ENCODE data around the gene GALNTL6.

Gene GALNTL6

GRCh38 chr4:172207258-172207657 is 394.1 kb downstream of the GALNTL6 start:
- DNase-seq (ENCODE audit: low read depth in 2 of 2): no peak

- no peak for DNase-seq (ENCODE audit: low read depth in 2 of 2)
These were observed 394.7 kb downstream of the GALNTL6 start for GRCh38 chr4:172207886-172208285.

GRCh38 chr4:172220679-172221078 is 407.5 kb downstream of the GALNTL6 start:
- DNase-seq (ENCODE audit: low read depth in 2 of 2): no peak

DNA sequence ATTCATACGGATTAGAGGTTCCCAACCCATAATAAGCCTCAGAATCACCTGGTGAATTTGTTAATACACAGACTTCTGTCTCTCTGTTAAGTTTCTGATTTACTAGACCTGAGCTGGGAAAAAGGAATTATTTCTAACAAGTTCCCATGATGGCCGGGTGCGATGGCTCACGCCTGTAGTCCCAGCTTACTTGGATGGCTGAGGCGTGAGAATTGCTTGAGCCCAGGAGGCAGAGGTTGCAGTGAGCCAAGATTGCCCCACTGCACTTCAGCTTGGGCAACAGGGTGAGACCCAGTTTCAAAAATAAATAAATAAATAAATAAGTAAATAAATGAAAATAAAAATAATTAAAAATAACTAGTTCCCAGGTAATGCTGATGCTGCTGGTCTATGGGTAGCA is 412.3 kb downstream of the GALNTL6 start:
- no peak for DNase-seq (ENCODE audit: low read depth in 2 of 2)

DNA sequence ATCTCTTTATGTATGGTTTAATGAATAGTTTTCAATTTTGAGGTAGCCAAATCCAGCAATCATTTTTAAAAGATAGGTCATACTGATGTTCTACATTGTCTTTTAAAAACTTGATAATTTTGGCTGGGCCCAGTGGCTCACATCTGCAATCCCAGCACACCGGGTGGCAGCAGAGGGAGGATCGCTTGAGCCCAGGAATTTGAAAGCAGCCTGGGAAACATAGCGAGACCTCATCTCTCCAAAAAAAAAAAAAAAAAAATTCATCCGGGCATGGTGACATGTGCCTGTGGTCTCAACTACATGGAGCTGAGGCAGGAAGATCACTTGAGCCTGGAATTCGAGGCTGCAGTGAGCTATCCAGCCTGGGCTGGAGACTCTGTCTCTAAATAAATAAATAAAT is 419.8 kb downstream of the GALNTL6 start:
- DNase-seq (ENCODE audit: low read depth in 2 of 2): no peak

DNA sequence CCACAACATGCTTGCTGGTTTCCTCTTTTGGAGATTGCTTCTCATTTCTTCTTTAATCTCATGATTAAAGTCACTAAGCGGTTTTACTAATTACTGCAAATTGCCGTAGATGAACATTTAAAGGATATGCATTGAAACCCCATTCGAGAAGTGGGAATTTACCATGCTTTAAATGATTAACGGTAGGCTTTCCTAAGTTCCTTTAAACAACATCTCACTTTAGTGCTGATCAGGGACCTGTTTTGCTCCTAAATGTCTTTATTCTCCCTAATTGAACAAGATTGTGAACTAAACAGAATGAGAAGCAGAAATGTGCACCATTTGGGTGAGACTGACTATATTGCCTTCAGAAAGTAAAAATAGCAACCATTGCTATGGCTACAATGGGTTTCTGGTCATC is 430.3 kb downstream of the GALNTL6 start:
- no peak for DNase-seq (ENCODE audit: low read depth in 2 of 2)

- no peak for DNase-seq (ENCODE audit: low read depth in 2 of 2)
These were observed 432.3 kb downstream of the GALNTL6 start for GRCh38 chr4:172245516-172245915.

GRCh38 chr4:172253409-172253808 is 440.2 kb downstream of the GALNTL6 start:
- DNase-seq (ENCODE audit: low read depth in 2 of 2): no peak

DNA sequence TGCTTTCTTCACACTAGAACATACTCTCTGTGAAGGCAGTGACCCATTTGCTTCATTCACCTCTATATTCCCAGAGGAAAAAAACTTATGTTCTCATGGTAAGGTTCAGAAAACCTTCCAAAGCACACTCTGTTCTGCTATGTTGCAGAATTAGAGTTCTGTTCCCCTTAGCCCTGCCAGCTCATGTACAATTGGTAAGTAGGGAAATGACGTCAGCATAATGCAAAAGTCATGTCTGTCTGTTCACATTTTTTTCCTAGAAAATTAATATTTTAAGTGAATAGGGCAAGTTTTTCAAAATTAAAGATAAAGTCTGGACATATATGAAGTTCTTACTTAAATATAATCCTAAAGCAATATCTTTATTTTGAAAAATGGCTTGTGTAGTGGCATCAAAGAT is 443.6 kb downstream of the GALNTL6 start:
- no peak for DNase-seq (ENCODE audit: low read depth in 2 of 2)

DNA sequence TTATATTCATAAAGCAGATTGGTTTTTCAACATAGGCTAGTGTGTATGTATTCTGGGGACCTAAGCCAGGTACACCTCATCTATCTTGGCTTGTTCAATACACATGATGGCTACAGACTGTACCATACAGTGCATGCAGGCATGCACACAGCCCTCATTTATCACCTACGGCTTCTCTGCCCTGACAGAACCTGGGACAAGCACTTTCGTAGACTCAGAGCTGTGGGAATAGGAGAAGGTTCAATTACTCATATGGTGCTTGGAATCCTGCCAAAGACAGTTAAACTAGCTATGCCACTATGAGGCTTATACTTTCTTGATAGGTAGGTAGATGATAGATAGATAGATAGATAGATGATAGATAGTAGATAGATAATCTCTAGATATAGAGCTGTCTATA is 457.2 kb downstream of the GALNTL6 start:
- DNase-seq (ENCODE audit: low read depth in 2 of 2): no peak

GRCh38 chr4:172287117-172287516 is 473.9 kb downstream of the GALNTL6 start:
- DNase-seq (ENCODE audit: low read depth in 2 of 2): no peak

- DNase-seq (ENCODE audit: low read depth in 2 of 2): no peak
These were observed 492.5 kb downstream of the GALNTL6 start for GRCh38 chr4:172305698-172306097.

DNA sequence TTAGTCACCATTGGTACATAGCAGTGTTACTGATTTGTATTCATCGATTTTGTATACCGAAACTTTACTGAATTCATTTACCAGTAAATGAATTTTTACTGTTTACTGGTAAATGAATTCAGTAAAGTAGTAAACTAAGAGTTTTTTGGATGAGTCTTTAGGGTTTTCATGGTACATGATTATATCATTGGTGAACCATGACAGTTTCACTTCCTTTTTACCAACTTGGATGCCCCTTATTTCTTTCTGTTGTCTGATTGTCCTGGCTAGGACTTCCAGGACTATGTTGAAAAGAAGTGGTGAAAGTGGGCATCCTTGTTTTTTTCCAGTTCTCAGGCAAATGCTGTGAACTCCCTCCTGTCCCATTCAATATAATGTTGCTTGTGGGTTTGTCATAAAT is 494.9 kb downstream of the GALNTL6 start:
- DNase-seq (ENCODE audit: low read depth in 2 of 2): no peak

GRCh38 chr4:172311682-172312081 is 498.5 kb downstream of the GALNTL6 start:
- no peak for DNase-seq (ENCODE audit: low read depth in 2 of 2)

DNA sequence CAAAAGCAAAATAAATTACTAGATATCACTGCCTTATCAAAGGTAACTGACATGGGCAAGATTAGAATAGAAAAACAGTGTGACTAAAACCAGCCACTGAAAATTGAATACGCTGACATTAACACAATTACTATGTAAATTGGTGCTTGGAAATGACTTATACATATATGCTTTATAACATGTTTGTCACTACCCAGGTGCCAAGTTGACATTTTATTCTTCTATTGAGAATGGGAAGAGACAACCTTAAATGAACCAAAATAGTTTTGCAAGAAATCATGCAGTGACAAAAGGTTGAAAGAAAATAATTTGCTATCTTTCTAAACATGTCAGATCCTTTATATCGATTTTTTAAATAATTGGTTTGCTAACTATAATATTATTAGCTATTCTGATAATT is 510.1 kb downstream of the GALNTL6 start:
- no peak for DNase-seq (ENCODE audit: low read depth in 2 of 2)

- no peak for DNase-seq (ENCODE audit: low read depth in 2 of 2)
These were observed 531.2 kb downstream of the GALNTL6 start for GRCh38 chr4:172344308-172344938.

GRCh38 chr4:172348426-172348825 is 535.2 kb downstream of the GALNTL6 start:
- no peak for DNase-seq (ENCODE audit: low read depth in 2 of 2)

DNA sequence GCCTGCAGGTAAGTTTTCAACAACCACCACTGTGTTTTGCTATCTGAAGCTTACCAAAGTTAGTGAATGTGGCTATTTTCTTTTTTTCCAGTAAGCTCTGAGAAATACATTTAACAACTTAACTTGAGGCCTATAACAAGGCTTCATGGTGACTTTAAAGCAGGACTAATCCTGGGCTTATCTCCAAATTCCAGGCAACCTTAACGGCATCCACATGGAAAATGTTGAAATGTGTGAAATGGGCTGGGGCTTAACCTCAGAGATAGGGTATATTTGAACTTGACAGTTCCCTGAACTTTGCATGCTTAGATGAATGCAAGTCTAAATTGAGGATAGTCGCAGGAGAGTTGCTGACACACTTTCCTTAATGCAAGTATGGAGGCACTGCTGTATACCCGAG is 539.2 kb downstream of the GALNTL6 start:
- peak in 1 of 2 experiments; percentile 8 for DNase-seq (ENCODE audit: low read depth in 2 of 2)

- peak; percentile 53 to 59 for DNase-seq (ENCODE audit: low read depth in 2 of 2)
These were observed 542.8 kb downstream of the GALNTL6 start for GRCh38 chr4:172356016-172356415.

DNA sequence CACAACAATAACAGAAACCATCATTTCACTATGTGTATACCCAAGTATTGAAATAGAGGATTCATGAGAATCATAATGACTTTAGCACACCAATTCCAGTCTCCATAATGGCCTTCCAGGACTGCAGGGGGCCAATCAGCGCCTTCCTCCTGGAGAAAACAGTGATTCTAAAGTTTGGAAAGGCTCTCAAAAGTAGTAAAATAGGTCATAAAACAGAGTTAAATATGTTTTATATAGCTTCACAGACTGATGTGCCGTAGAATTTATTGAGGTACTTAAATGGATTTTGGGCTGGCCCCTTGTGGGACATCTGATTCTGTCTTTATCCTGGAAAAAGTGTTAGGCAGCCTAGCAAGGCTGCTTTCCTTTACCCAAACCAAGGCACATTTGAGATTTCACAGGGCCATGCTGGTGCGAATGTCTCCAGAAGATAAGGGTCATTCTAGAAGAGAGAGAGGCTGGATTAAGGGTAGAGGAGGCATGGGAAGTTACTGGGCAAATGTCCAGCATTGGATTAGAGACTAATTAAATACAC is 543.9 kb downstream of the GALNTL6 start:
- no peak for DNase-seq (ENCODE audit: low read depth in 2 of 2)

GRCh38 chr4:172362569-172362968 is 549.4 kb downstream of the GALNTL6 start:
- DNase-seq (ENCODE audit: low read depth in 2 of 2): no peak

DNA sequence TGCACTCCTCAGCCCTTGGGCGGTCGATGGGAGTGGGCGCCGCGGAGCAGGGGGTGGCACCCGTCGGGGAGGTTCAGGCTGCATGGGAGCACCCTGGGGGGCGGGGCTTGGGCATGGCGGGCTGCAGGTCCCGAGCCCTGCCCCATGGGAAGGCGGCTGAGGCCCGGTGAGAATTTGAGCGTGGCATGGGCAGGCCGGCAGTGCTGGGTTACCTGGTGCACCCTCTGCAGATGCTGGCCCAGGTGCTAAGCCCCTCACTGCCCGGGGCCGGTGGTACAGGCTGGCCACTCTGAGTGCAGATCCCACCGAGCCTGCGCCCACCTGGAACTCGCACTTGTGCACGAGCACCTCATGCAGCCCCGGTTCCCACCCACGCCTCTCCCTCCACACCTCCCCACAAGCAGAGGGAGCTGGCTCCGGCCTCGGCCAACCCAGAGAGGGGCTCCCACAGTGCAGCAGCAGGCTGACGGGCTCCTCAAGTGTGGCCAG is 556.3 kb downstream of the GALNTL6 start:
- DNase-seq (ENCODE audit: low read depth in 2 of 2): no peak

GRCh38 chr4:172377486-172378140 is 564.4 kb downstream of the GALNTL6 start:
- no peak for DNase-seq (ENCODE audit: low read depth in 2 of 2)

Measured in fibroblast of skin of left quadriceps (primary cell).